ENCODE measurements around the gene RFX2.
A peak's percentile ranks its signal among the peaks of the same experiment; 100 is the strongest.

Gene RFX2

DNA sequence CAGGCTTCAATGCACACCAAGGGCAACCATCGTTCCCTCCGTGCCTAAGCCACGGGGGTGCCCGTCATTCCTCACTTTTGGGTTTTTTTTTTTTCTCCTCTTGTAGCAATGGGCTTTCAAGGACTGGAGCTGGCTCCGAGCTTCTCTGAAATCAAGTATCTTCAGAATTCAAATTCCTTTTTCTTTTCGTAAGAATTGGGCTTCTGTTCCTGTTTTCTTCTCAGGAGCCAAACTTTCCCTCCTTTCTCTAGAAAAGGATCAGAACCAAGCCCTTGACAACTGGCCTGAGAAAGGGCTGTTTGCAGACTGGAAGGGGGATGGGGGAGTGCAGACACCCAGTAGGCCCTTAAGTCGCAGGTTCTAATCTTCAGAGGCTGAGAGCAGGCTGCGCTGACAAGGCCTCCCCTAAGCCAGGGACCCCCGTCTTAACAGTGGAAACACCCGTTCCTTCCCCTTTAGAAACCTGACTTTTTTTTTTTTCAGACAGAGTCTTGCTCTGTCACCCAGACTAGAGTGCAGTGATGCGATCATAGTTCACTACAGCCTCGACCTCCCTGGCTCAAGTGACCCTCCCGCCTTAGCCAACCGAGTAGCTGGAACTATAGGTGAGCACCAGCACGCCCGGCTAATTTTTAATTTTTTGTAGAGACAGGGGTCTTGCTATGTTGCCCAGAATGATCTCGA, 51.6 kb downstream of the RFX2 start:
- no peak for DNase-seq

DNA sequence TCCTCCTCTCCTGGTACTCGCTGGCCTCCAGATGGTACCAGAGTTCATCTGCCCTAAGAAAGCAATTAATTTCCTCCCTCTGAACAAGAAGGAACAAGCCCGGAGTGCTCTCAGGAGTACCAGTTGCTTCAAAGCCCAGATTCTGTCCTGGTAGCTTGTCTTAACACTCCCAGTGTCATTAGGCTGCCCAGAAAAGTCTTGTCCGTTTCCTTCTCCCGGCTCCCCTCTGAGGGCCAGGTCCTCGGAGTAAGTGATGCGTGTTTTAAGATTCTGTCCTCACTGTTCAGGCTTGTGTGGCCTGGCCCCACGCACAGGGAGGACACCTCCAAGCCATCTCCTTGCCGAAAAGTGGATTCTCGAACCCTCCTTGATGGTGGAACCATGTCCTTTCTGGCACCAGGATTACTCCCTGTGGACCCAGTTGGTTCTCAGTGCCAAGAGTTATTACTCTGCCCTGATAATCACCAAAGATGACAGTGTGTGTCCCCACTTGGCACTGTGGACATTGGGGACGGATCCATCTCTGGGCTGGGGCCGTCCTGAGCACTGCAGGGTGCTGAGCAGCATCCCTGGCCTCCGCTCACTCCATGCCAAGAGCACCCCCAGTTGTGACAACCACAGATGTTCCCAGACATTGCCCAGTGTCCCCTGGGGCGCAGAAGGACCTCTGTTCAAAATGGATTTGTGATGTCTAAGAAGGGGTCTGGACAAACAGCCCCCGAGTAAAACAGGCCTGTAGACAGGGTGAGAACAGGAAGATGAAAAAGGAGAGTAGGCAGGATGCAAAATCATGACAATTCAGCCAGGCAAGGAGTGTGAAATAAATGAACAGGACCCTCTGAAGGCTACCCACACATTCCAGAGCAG, 52.4 kb downstream of the RFX2 start:
- peak; percentile 1 for DNase-seq

DNA sequence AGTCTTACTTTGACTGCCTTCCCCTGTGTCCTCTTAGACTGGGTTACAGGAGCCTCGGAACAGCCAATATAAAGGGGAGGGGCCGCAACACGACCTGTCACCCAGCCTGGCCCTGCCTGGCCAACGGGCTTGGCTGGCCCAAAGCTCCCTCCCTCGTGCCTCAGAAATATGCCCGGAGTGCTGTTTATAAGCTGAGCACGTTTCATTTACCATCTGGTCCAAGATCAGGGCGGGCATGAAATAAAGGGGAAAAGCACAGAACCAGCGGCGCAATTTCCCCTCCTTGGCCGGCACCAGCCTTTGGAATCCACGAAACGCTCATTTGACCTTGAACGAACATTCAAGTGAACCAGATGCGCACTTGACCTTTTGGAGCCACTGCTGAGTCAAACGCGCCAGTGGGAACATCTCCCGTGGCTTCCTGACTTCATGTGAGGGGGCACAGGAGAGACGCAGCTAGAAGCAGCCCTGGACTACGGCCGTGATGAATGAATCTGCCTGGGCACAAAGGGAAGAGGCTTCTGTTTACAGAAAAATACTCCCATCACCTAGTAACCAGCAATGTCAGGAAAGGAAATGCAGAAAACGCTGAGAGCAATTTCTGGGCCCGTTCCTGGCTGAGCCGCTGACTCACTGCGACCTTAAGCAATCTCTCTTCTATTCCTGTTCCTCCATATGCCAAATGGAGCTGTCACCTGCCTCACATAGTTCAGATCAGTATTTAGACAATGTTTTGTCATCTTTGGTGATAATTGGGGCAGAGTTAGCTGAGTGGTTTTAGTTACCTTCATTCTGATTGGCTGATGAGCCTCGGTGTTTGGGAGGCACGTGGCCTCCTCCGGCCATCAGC, 53.3 kb downstream of the RFX2 start:
- DNase-seq: no peak

DNA sequence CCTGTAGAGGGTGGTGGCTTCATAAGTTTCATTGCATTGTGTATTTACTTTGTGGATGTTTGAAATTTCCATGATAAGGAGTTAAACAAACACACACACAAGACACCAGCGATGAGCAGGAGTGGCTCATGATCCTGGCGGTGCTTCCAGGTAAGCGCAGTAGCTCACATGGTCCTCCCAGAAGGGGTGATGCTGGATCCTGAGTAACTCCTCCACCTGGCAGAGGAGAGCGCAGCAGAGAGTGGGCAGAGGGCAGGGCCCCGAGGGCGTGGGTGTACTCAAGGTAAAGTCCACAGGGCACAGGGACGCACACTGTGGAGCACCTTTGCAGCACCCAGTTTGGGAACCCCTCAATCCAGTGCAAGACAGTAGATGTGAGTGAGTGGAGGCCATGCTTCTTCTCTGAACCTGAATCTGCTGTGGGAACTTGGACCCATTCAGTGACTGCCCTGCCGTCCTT, 54.0 kb downstream of the RFX2 start:
- DNase-seq: no peak

DNA sequence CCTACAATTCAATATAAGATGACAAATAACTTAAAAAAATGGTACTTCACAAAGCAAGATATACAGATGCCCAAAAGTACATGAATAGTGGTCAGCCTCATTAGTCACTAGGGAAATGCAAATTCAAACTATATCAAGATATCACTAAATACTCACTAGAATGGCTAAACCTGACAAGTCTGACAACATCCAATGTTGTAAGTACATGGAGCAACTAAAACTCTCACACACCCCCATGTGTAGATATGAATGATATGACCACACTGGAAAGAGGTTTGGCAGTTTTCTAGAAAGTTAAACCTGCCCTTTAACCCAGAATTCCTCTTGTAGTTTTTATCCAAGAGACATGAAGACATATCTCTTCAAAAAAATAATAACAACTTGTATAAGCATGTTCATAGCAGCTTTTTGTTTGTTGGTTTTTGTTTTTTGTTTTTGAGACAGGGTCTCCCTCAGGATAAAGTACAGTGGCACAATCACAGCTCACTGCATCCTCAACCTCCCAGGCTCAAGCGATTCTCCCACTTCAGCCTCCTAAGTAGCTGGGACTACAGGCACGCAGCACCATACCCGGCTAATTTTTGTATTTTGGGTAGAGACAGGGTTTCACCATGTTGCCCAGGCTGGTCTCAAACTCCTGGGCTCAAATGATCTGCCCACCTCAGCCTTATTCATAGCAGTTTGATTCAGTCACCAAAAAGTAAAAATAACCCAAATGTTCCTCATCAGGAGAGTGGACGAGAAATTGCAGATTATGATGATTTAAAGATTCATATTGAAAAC, 55.1 kb downstream of the RFX2 start:
- DNase-seq: no peak

DNA sequence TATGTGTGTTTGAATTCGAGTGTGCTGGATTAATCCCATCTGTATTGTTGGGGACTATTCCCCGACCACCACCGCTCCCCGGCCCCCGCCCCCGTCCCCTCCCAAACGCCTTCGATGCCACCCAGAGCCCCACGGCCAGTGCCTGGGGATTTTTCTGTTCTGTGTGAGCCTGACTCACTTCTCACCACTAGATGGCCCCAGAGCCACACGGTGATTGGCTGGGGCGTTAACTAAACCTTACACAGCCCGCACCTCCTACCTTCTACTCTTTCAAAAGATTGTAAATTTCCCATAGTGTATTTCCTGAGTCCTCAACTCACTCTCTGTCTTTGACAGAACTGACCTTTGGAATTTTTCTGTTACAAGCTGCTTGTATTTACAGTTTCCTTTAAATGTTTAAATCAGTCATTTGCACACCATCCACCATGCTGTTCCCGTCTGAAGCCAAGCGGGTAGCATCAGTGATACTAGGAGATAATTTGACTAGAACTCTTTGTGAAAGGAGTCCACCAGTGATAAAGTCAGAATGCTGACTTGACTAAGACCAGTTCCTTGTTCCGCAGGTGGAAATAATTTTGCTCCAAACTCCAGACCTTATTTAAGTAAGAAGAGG, 61.4 kb downstream of the RFX2 start:
- DNase-seq: peak; percentile 63

DNA sequence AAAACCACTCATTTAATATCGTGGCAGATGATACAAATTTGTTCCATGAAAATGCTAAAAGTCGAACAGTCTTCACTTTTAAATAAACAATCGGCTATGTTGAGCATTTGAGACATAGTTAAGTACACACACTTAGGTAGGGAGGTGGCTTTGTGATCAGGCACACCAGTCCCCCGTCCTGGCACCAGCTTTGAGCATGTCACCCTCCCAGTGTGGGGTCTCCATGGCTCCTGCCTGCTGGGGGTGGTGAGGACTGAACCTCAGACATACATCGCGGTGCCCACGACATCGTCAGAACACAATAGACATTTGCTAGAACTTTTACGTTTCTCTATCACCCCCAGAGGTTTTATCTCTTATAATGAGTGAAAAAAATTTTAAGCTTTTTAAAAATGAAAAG, 62.0 kb downstream of the RFX2 start:
- DNase-seq: peak; percentile 18

DNA sequence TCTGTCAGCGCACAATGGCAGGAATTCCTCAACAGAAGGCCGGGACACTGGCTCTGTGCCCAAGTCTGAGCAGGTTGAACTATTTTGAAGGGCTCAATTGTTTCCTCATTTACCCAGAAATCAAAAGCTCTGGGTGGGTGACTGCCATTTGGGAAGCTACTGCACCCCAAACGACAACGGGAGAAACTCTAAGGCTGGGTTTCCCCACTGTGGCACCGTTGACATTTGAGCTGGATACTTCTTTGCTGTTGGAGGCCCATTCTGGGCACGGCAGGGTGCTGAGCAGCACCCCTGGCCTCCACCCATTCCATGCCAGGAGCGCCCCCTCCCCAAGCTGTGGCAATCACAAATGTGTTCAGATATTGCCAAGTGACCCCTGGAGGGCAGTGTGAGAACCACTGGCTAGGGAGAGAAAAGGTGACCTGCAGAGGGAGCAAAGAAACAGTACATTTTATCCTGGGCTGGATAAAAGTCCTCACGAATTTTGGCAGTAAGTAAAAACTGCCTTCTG, 62.5 kb downstream of the RFX2 start:
- peak; percentile 36 for DNase-seq

DNA sequence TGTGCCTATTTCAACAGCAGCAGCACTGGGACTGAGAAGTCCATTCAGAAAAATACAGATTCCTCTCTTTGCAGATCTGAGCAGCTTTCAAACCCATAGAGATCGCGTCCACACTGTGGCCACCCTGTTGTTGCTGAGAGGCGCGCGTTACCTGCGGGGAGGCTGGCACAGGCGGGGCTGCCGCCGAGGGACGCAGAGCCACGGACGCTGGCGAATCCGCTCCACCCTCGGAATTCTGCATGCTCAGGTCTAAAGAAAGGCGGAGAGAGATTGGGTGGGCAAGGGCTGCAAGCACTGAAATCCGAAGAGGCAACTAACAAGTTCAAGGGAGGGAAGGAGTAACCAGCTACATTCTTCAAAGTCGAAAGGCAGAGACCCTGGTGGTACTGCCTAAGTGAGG, 63.0 kb downstream of the RFX2 start:
- no peak for DNase-seq

DNA sequence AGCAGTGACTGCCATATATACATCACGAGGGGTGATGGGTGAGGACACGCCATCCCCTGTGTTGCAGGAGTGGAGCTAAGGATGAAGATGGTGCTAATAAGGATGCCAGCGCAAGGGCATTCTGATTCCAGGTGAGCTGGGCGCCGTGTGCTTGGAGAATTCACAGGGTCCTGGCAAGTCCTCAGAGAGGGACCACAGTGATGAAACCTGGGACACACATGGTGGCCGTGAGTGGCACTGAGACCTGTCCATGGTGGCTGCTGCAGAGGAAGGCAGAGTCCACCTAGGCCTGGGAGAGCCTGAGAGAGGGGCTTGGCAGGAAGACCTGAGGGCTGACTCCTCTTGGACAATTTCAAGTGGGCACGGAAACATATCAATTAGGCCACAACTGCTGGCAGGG, 65.2 kb downstream of the RFX2 start:
- DNase-seq: no peak

DNA sequence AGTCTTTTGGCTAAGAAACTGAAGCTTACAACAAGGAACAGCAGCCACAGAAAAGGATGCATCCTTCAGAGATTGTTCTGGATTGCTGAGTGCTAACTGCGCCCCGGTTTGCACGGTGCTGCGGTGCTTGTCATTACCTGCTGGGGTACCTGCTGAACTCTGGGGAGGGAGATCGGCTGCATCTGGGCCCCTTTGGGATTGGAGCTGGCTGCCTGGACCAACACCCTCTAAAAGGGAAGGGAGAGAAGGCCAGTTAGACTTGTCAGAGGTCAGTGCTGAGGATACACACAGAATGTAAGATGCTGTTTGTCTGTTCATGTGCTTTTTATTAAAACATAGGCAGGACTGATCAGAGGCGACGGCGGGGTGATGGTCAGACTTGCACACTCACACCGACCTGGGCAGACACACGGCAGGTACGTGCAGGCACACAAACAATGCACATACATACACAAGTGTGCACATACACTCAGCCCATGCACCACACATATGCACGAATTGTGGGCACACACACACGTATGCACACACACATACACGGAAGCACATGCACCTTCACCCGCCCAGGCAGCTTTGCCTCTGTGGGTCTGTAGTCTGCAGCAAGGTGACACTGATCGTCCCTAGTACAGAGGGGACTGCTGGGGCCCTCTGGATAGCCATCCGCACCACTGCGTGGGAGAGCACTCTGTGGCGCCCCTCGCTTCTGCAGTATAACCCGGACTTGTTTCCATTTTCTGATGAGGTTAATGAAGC, 66.1 kb downstream of the RFX2 start:
- no peak for DNase-seq

DNA sequence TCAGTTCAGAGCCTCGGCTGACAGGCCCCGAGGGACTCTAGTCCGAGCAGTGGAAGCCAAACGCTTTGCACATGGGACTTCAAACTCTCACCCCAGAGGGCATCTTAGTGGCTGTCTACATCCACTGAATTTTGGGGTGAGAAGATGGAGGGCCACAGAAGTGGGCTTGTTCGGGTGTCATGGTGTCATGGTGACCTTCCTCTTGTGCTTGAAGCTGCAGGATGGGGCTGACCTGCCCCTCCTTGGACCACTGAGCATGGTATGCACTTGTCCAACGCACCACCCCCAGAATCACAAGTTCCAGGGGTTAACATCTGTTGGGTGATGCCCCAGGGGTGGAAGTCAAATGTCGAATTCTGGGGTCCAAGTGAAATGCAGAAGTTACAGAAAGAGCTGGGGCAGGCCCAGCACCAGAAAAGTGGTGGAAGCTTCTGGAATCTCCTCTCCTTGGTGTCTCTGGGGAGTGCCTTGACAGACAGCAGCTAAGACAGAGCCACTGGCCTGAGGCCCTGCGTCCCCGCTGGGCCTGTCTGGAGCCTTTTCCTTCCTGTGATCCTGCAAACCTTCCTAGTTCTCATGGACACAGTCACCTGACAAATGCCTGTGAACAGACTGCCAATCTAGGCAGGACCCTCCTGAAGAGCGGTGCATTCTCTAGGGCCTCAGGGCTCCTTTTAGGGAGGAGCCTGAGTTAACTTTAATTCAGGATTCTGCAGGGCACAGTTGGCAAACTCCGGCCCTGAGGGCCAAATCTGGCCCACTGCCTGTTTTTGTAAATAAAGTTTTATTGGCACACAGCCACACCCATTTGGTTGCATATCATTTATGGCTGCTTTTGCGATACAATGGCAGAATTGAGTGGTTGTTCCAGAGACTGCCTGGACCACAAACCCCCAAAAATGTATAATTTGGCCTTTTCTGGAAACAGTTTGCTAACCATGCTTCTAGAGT, 67.2 kb downstream of the RFX2 start:
- DNase-seq: no peak

DNA sequence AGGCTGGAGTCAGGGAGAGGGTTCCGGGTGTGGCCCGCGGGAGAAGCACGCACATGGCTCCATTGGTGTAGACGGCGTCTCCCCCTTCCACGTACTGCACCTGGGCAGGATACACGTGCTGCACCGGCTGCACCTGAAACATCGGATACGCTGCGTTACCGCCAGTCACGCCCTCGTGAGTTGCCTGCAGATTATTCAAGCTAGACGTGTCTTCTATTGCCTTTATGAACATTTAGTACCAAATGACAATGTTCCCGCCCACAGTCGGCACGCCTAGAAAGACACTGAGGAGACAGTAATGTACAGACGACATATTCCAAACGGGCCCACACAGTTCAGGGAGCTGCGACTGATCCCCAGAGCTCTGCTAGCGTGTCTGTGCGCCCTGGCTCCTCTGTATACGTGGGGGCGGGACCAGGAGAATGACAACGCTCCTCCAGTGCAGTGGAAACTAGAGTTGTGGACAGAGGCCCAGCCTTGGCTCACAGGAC, 68.3 kb downstream of the RFX2 start:
- no peak for DNase-seq

DNA sequence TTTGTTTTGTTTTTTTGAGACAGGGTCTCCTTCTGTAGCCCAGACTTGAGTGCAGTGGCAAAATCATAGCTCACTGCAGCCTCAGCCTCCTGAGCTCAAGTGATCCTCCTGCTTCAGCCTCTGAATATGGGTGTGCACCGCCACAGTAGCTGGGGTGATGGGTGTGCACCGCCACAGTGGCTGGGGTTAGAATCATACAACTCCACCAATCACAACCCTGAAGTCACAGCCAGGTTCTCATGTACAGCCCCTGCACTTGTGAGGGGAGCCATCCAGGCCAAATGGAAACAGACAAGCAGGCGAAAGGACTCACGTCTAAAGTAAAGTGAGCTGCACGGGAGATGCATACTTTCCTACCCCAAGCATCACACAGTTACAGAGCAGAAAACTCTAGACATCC, 69.2 kb downstream of the RFX2 start:
- no peak for DNase-seq

DNA sequence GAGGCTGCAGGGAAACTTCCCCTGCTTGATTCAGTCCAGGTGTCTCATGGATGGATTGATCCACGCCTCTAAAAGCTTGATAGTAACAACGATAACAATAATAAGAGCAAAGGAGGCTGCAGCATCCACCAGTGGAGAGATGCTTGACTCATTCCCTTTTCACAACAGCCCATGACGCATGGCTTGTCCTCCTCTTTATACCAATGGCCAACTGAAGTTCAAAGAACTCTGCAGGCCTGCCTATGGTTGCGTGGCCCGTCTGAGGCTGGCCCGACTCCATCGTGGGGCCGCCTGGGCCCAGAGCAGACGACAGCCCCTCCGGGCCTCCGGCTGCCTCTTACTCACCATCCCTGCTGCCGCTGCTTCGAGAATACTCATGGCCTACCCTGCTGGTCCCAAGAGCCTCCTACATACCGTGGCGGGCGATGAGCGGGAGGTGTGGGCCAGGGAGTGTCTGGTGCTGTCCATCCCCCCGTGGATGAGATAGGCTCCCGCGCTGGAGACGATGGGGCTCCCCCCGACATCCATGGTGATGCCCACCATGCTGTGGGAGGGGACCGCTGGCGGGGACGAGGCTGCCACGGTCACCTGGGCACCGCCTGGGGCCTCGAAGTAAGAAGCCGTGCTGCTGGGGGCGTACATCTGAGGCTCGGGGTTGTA, 70.6 kb downstream of the RFX2 start:
- DNase-seq: no peak

DNA sequence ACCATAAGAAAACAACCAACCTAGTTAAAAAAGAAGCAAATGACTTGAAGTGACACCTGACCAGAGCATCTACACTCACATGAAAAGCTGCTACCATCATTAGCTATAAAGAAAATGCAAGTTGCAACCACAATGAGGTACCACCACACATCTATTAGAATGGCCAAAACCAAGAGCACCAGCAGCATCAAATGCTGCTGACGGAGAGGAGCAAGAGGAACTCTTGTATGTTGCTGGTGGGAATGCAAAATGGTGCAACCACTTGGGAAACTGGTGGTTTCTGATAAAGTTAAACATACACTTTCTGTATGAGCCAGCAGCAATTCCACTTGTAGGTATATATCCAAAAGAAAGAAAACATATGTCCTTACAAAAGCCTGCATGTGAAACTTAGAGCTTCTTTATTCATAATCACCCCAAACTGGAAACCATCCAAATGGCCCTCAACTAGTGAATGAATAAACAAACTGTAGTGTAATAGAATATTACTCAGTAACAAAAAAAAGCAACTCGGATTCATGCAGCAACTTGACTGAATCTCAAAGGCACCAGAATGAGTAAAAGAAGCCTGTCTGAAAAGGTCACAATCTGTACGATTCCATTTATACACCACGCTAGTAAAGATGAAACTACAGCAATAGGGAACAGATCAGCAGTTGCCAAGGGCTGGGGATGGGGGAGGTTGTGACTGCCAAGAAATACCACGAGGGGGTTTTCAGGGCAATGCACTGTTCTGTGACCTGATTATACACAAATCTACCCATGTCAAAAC, 71.5 kb downstream of the RFX2 start:
- peak; percentile 27 for DNase-seq

DNA sequence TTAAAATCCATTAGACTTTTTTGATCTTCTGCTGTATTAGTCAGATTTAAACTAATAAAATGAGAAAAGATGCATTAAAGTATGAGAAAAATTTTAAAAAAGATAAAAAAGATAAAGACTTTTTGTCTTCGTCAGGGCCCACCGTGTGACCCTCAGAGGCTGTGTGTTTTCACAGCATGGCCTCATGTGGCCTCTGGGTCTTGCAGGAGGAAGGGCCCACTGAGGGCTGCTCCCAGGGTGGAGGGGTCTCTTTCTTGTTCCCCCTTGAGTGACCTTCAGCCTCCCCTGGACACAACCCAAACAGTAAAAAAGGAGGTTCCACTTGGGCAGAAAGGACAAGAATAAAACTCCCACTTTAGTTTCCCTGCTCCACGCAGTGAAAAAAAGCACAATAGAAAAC, 75.3 kb downstream of the RFX2 start:
- no peak for DNase-seq

DNA sequence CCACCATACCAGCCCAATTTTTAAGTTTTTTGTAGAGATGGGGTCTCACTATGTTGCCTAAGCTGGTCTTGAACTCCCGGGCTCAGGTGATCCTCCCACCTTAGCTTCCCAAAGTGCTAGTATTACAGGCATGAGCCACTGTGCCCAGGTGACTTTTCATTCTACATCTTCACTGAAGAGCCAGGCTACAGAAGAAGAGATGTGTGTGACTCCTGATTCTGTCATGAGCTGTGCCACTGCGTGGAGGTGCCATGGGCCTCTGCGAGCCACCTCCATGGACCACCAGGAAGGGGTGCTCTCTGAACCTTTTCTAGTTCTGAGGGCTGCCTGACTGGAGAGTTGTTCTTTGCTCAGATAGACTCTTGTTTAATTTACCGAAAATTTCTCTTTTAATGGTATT, 75.8 kb downstream of the RFX2 start:
- DNase-seq: no peak

Measured in NCI-H1105 treated with DMSO at 0.1 percent for 48 hours (cell line).